Activated CD8-positive, alpha-beta memory T cell treated with anti-CD3 and anti-CD28 coated beads, Interleukin-2, amount 50 U/mL, for 48 hours (primary cell): ENCODE data around the gene PYM1.

ENCODE experiments used
- DNase-seq: peaks from one replicate; pipeline ENCODE4 v3.0.0-alpha.2; 2020

The PYM1 gene

DNA sequence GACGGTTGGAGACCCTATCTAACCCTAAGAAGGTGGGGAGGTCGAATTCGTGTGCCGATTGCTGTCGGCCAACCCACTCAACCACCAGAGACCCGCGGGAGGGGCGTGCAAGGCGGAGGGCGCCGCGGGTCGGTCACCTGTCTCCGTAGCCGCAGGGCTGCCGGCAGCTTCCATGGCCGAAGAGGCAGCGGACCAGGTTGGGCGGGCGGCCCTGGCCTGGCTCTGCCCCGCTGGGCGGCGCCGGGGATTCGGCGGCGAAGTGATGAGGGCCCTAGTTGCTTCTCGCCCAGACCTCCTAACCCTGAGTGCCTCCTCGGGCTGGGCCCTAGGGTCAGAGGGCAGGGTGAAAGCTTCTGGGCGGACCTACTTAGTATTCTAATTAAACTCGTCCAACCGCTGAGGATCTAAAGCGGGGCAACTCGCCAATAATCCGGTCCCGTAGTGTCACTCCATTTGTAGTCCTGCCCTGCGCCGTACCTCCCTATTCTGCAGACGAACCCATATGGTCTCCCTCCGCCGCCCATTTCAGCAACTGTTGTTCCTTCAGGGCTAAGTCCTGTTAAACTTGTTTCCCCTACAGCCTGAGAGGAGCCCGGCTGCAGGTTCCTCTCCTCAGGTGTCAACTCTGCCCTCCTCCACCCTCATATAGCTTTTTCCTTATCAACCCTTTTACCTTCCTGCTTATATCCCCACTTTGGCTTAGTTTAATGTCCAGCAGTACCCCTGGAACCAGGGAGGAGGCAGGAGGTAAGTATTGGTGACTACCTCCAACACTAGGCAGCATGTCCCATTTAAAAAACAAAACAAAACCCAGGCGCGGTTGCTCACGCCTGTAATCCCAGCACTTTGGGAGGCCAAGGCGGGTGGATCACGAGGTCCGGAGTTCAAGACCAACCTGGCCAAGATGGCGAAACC, at the start of gene PYM1:
Gene PYM1, minus strand, starts transcription at position 307 of the 915 bp plus-strand sequence. Its CDS starts 133 bp downstream, at position 174.
- DNase-seq, result peak; percentile 81

DNA sequence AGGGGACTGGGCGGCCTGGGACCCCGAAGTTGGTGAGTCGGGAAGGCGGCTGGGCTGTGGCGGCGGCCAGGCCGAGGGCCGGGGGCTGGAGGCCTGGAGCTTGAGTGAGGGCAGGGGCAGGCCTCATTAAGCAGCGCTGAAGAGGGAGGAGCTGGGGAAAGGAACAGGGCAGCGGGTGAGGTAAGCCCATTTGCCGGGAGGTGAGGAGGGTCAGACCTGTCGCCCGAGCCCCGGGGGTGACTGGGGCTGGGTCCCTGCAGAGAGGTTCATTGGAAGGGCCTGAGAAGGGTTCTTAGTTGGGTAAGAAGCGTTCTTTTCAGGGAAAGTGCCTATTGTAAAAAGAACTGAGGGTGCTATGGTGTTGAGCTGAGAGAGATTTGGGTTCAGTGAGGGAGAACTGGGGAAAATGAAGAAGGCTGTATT, 46.6 kb upstream of the PYM1 start:
- DNase-seq, result no peak

DNA sequence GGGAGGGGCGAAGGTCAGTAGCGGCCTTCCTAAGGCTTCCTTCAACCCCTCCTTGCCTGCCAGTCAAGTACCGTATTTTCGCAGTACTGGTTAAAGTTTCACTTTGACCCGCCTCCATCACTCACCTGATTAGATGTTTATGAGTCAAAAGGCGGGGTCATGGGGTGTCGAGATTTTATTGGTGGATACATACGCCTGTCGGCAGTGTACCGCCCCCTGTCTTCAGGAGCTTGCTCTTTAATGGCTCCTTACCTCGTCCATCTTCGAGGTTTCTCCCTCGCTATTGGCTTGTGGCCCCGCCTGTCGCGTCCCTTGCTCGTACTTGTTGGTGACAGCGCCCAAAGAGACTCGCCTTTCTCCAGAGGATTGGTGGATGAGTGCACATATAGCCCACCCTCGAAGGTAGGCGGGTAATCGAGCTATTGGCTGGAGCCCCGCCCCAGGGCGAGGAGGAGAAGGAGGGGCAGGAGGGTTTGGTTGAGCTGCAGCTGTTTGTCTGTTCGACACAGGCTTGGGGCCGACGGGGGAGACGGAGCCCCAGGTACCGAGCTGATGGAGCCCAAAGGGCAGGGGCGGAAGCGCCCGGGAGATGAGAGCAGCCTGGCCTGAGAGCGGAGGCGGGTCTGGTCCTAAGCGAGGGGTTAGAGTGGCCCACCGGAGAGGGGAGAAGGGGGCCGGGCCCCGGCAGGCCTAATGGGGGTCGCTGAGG, 46.1 kb upstream of the PYM1 start, which contains the start of gene RAB5B:
Gene RAB5B, plus strand, starts transcription at position 480 of the 709 bp plus-strand sequence. CDS start 12,883 bp downstream, outside the sequence.
- DNase-seq, result peak; percentile 93

DNA sequence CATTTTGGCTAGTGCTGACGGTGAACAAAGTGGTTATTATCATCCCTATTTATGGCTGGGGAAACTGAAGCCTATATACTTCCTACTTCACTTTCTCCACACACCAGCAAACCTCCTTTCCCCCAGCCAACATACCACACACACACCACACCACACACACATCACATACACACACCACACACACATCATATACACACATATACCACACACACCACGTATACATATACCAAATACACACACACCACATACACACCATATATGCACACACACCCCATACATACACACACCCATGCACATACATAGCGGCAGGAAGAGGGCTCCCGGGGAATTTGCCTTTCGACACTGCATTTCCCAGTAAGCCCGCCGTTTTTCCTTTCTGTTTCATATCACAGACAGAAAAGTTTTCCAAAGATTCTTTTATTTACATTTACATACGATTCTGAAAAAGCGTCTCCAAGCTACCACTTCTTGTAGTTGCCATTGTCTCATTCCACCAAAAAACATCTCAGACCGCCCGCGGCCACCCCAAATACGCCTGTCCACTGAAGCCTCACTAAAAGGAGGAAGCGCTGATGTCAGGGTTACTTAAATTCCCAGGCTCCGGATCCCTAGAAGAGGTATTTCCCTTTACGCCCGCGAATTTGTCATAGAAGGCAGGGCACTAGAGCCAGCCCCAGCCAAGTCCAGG, 45.4 kb upstream of the PYM1 start:
- no peak for DNase-seq

DNA sequence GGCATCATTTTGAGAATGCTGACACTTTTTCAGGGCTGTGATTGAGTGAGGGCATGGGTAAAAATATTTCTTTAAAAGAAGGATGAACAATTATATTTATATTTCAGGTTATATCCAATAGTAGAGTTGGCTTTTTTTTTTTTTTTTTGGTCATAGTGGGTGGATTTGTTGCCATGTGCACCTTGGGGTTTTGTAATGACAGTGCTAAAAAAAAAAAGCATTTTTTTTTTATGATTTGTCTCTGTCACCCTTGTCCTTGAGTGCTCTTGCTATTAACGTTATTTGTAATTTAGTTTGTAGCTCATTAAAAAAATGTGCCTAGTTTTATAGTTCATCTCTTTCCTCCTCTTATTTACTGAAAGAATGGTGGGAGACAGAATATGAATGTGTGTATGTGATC, 44.8 kb upstream of the PYM1 start:
- no peak for DNase-seq

DNA sequence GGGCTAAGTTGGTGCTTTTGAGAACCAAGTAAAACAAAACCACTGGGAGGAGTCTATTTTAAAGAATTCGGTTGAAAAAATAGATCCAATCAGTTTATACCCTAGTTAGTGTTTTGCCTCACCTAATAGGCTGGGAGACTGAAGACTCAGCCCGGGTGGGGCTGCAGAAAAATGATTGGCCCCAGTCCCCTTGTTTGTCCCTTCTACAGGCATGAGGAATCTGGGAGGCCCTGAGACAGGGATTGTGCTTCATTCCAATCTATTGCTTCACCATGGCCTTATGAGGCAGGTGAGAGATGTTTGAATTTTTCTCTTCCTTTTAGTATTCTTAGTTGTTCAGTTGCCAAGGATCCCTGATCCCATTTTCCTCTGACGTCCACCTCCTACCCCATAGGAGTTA, 44.3 kb upstream of the PYM1 start:
- DNase-seq, result no peak

DNA sequence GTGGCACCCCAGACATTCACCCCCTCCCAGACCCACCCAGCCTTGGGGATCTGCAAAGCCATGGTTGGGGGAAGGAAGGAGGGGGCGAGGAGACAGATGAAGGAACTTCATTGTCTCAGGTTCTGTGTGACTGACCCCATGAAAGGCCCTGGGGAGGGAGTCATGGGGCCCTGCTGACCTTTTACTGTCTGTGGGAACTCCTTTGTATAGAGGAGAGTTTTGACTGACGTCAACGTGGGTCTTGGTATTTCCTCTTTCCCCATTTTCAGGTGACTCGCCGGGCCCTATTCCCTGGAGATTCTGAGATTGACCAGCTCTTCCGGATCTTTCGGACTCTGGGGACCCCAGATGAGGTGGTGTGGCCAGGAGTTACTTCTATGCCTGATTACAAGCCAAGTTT, 43.1 kb upstream of the PYM1 start:
- no peak for DNase-seq

DNA sequence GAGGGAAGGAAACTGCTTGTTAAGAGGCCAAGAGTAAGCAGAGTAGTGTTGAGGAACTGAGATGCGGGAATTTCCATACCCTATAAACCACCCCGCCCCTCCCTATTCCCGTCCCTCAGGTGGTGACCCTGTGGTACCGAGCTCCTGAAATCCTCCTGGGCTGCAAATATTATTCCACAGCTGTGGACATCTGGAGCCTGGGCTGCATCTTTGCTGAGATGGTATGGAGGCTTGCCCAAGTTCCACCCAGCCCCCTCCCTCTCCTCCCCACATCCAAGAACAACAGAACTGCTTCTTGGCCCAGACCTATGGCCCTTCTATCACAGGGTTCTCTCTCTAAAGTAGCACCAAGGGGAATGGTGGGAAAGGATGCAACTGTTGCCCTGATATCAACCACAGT, 41.7 kb upstream of the PYM1 start:
- DNase-seq, result no peak

DNA sequence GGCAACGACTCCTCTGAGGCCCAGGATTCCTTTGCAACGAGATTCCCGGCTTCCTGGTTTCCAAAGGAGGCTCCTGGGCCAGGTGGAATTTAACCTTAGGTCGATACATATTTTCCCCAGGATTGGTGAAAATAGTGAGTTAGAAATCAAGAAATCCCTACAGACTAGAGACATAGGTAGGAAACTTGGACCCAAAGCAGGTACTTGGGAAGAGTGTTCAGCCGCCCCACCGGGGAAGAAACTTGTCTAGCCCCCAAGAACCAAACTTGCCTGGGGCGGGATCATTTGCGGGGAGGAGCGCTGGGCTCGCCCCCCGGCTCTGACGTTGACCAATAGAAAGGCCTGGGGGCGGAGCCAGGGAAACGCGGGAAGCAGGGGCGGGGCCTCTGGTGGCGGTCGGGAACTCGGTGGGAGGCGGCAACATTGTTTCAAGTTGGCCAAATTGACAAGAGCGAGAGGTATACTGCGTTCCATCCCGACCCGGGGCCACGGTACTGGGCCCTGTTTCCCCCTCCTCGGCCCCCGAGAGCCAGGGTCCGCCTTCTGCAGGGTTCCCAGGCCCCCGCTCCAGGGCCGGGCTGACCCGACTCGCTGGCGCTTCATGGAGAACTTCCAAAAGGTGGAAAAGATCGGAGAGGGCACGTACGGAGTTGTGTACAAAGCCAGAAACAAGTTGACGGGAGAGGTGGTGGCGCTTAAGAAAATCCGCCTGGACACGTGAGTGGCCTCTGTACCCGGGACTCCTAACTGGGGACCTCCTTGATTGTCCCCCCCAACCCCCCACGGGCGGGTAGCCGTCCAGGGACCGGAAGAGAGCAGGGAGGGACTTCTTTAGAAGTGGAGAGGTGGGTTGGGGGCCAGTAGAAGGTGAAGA, 39.0 kb upstream of the PYM1 start, which contains the start of gene CDK2:
Gene CDK2, plus strand, starts transcription at position 423 of the 874 bp plus-strand sequence. Its CDS starts 179 bp downstream, at position 602.
- peak; percentile 96 for DNase-seq

DNA sequence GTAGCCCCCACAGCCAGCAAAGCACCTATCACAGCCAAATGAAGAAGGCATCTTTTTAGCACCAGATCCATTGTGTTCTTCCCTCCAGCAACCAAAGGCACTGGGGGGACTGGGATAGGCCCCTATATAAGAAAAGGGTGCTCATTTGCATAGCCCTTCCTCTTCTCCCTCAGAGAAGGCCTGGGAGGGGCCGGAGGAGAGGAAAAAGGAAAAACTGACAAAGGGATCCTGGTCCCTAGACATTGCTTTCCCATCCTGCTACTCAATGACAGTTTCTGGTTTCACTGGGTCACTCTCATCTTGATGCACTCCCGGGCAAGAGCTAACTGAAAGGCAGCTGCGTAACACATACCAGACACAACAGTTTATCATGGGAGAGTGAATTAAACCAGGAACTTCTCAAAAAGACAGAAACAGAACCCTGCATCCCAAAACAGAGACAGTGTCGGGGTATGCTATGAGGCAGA, 38.3 kb upstream of the PYM1 start, which contains the start of gene PMEL:
Gene PMEL, minus strand, starts transcription at position 102 of the 467 bp plus-strand sequence. Its CDS starts 31 bp downstream, at position 71.
- DNase-seq, result no peak

DNA sequence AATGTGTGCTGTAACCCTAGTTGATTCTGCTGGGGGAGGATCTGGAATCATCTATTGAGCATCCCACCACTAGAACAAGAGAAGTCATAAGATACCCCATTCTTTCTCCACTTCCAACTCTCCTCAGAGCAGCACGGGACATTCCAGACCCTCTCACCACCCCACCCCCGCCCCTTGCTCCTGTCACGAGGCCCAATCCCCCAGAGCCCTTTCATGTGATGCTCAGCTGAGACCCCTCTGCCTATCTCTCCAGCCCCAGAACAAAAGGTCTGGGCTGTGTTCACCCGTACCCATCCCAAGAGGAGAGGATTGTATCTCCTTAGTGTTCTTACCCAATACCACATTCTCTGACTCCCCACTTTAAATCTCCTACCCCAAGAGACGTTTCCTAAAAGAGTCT, 37.5 kb upstream of the PYM1 start:
- DNase-seq, result no peak

DNA sequence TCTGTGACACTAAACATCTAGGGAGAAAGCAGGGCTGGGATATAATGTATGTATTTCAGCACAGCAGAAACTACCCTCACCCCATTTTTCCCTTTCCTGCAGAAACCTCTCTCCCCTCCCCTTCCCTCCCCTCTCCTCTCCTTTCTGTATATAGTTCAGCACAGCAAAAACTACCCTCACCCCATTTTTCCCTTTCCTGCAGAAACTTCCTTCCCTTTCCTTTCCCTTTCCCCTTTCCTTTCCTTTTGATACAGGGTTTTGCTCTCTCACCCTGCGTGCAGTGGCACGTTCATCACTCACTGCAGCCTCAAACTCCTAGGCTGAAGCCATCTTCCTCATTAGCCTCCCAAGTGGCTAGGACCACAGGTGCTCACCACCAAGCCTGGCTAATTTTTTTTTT, 36.1 kb upstream of the PYM1 start:
- DNase-seq, result no peak

DNA sequence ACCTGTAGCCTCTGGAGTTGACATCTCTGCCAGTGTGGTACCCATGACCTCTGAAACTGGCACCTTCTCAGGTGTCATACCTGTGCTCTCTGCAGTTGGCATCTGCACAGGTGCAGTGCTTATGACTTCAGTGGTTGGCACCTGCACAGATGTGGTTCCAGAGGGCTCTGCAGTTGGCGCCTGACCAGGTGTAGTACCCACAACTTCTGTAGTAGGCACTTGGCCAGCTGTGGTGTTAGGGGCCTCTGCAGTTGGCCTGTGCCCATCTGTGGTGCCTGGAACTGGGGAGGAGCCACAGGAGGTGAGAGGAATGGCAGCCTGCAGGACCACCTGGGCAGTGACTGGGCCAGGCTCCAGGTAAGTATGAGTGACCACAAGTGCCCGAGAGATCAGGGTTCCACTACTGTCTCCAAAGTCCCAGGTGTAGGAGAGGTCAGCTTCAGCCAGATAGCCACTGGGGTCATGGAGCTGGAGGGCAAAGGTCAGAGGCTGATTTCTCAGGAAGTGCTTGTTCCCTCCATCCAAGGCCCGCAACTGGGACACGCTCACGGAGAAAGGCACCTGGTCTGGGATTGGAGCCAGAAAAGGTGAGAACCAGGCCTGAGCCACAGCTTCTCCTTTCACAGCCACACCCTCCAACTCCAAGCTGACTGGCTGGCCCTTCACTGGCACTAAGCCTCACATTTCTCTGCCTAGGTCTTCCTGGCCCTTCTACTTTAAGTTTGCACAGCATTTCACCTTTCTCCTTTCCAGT, 29.6 kb upstream of the PYM1 start:
- no peak for DNase-seq

DNA sequence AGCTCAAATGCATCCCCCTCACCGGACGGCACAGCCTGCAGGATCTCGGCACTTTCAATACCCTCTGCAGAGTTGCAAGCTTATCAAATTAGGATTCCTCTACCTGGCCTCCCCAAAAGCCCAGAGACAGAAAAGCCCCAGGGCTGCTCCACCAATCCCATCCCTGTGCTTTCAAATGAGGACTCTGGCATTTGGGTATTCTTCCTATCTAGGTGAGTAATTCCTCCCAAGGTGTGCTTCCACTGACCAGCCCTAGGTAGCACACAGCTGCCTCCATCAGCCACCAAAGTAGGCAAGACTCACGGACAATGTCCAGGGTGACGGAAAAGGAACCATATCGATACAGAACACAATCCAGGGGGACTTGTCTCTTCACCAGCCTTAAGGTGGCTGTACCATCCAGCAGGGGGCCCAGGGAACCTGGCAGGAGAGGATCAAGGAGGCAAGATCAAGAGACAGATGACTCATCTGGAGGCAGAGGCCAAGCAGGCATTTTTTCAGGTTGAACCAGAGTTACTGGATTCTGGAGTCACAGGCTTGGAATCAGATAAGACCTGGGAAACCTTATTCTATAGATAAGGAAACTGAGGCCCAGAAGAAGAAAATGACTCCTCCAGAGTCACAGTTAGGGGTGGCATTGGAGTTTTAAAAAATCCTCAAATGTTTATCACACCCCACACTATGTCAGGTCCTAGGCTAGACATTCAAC, 28.3 kb upstream of the PYM1 start:
- peak; percentile 71 for DNase-seq

DNA sequence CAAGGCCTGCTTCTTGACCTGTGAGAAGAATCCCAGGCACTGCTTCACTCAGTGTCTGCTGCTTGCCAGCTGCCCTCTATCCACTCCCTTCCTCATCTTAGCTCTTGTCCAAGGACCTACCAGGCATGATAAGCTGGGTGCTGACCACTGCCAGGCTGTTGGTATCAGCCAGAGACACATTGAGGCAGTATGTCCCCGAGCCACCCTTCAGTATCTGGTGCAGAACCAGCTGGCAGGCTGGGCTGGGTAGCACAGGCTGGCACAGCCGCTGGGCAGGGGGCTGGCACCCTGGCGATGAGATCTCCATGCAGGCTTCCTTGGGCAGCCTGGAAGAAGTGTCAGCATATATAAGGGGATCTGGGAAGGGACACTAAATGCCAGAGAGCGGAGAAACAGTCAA, 27.6 kb upstream of the PYM1 start:
- no peak for DNase-seq

DNA sequence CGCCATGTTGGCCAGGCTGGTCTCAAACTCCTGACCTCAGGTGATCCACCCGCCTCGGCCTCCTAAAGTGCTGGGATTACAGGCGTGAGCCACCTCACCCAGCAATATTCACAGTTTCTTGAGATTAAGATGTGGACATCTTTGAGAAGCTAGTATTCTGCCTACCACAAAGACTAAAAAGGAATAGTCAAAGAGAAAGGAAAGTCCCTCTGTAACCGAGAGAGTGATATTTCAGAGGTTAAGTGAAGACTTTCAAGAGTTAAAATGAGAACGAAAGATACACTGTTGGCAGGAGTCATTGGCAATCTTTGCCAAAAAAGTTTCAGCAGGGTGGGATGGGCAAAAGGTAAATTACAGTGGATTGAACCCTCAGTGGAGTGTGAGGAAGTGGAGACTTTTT, 18.9 kb upstream of the PYM1 start:
- DNase-seq, result no peak

DNA sequence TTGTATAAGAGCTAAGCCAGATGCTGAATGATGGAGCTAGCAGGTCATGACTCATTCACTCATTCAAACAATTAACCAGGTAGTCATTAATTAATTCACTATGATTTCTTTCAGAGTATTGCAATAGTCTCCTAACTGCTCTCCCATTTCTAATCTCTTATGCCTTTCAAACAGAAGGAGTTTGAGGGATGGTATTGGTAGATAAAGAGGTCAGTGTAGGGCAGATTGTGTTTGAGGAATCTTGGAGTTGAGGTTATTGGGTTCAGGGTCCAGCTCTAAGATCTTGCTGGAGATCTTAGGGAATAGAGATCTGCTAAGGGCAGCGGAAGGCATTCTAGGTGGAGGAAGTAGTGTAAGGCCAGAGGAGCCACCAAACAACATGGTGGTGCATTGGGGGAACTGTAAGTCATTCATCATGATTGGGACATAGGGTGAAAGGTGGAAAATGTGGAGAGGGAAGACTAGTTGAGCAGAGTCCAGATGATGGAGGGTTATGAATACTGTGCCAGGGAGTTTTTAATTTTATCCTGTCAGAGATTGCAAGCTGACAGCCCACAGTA, 15.0 kb upstream of the PYM1 start:
- DNase-seq, result no peak

DNA sequence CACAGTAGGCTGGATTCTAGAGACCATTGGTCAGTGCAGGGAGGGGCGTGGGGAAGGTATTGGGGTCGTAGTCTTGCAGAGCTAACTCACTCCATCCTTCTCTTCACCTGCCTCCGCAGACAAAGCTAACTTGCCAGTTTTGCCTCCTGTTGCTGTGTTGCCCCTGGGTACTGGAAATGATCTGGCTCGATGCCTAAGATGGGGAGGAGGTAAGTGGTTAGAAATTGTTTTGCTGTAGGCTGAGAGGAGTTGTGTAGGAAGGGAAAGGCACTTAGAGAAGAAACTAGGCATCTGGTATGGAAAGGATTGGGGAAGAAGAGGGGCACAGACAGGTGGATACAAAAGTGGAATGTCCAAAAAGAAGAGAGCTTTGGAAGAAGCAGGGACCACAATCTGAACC, 14.4 kb upstream of the PYM1 start:
- no peak for DNase-seq

DNA sequence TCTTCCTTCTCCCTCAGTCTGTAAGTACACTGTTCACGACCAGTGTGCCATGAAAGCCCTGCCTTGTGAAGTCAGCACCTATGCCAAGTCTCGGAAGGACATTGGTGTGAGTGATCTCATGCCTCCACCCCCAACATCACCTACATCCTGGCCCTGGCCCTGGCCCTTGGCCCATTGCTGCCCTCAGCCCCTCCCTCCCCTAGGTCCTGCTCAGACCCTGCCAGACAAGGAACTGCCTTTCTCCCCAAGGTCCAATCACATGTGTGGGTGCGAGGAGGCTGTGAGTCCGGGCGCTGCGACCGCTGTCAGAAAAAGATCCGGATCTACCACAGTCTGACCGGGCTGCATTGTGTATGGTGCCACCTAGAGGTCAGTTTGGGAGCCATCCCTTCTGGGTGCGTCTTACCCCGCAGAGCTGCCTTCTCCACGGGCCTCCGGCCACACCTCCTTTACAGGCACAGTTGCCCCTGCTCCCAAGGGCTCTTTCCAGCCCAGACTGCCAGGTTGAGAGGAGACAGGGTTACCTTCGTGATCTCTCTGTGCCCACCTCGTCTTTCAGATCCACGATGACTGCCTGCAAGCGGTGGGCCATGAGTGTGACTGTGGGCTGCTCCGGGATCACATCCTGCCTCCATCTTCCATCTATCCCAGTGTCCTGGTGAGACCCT, 12.5 kb upstream of the PYM1 start:
- peak; percentile 88 for DNase-seq
